H1 (cell line): ENCODE data around the gene SECTM1.

Experiments
- EZH2 ChIP-seq: fragments of 200-600 bp; sonication (generic); IDR thresholded peaks from 2 replicates; pipeline ENCODE4 v1.7.1; 2012; ENCODE audit warnings: low read depth, mild to moderate bottlenecking, moderate library complexity, low read length, inconsistent platforms; ENCODE audit not compliant: severe bottlenecking
- JUN ChIP-seq: IDR thresholded peaks from 2 replicates; pipeline ENCODE4 v1.6.1; 2011; ENCODE audit warnings: low read depth, mild to moderate bottlenecking, improper control_type of control experiment, low read length
- KDM1A ChIP-seq: fragments of 200-600, 300-600 bp; sonication (generic); IDR thresholded peaks from 2 replicates; pipeline ENCODE4 v1.7.1; 2016; ENCODE audit warnings: mild to moderate bottlenecking, low read length, borderline replicate concordance
- RNF2 ChIP-seq: fragments of 200-900, 300-1000 bp; sonication (generic); IDR thresholded peaks from 2 replicates; pipeline ENCODE4 v1.7.1; 2016; ENCODE audit warnings: borderline replicate concordance, low read depth, mild to moderate bottlenecking, antibody characterized with exemption, low read length; ENCODE audit not compliant: poor library complexity, severe bottlenecking; ENCODE audit errors: missing control alignments
- SAP30 ChIP-seq: fragments of 300-600 bp; sonication (generic); IDR thresholded peaks from 2 replicates; pipeline ENCODE4 v1.7.1; 2012; ENCODE audit warnings: low read length, moderate library complexity, mild to moderate bottlenecking, inconsistent platforms; ENCODE audit not compliant: insufficient read depth, insufficient replicate concordance
- TEAD4 ChIP-seq: IDR thresholded peaks from 2 replicates; pipeline ENCODE4 v1.6.1; 2012; ENCODE audit warnings: low read depth, low read length, inconsistent platforms, mixed read lengths
- TF ChIP-seq, protein P1 (sequence below), 3 experiments: IDR thresholded peaks; 1 replicate in 2 of 3; 2 replicates in 1 of 3; pipeline versions ENCODE4 v1.5.1 to v1.6.1; 2011; ENCODE audit warnings: low read length in 3 of 3, mild to moderate bottlenecking in 3 of 3, inconsistent platforms in 2 of 3, low read depth in 1 of 3, moderate library complexity in 1 of 3; ENCODE audit not compliant: insufficient read depth in 1 of 3; ENCODE audit errors: control extremely low read depth in 1 of 3
- TF ChIP-seq, protein P2 (sequence below): IDR thresholded peaks from 2 replicates; pipeline ENCODE4 v1.6.1; 2011; ENCODE audit warnings: low read depth, mild to moderate bottlenecking, low read length; ENCODE audit not compliant: insufficient read depth

DNA sequence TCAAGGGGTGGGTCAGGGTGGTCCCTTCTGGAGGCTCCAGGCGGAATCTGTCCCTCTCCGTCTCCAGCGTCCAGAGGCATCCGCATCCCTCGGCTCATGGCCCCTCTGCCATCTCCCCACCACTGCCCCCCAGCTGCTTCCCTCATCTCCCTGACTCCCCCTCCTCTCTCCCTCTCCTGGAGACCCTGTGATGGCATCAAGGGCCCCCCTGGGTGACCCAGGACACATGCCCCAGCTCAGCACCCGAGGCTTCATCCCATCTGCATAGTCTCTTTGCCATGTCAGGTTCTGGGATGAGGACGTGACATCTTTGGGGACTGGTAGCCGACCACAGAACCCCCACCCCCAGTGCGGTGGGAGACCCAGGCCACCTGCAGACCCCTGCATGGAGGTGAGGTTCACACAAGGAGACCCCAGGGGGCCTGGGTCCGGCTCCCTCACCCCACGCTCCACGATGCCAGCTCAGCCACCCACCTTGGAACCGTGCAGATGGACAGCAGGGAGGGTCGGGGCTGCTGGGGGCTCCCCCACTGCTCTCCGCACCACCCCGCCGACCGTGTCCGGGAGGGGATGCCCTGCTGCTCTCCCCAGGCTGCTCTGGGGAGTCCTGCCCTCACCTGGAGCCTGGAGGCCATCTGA is 3.8 kb downstream of the SECTM1 start:
- TF ChIP-seq TEAD4 (no peak), RNF2 (no peak), JUN (no peak), EZH2 (no peak), KDM1A (no peak), SAP30 (no peak)
- TF ChIP-seq, protein P1, sequence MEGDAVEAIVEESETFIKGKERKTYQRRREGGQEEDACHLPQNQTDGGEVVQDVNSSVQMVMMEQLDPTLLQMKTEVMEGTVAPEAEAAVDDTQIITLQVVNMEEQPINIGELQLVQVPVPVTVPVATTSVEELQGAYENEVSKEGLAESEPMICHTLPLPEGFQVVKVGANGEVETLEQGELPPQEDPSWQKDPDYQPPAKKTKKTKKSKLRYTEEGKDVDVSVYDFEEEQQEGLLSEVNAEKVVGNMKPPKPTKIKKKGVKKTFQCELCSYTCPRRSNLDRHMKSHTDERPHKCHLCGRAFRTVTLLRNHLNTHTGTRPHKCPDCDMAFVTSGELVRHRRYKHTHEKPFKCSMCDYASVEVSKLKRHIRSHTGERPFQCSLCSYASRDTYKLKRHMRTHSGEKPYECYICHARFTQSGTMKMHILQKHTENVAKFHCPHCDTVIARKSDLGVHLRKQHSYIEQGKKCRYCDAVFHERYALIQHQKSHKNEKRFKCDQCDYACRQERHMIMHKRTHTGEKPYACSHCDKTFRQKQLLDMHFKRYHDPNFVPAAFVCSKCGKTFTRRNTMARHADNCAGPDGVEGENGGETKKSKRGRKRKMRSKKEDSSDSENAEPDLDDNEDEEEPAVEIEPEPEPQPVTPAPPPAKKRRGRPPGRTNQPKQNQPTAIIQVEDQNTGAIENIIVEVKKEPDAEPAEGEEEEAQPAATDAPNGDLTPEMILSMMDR (IDR thresholded peaks at IDR 0.05; ENCODE audit: control extremely low read depth in 1 of 3, insufficient read depth in 1 of 3, low read depth in 1 of 3, low read length in 3 of 3): no peak
- TF ChIP-seq, protein P2, sequence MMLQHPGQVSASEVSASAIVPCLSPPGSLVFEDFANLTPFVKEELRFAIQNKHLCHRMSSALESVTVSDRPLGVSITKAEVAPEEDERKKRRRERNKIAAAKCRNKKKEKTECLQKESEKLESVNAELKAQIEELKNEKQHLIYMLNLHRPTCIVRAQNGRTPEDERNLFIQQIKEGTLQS: no peak
